Right atrium auricular region (tissue), 2 donors: ENCODE data around the gene IL1A. TPM values are rescaled to one million over a fixed set of nuclear protein-coding genes. Genes with fewer than 3 reads are reported as not detected.

Experiments
- DNase-seq: peaks from one replicate; pipeline ENCODE4 v3.0.0-alpha.2; 2019; ENCODE audit warnings: low spot score
- H3K27ac ChIP-seq, 2 donors: fragments of 200-600 bp; sonication (generic); 1 replicate in 1 of 2; 2 replicates in 1 of 2; pipeline ENCODE4 v1.5.1; 2016 to 2019
- H3K27me3 ChIP-seq, 2 donors: fragments of 200-600 bp; sonication (generic); one replicate each; pipeline versions ENCODE4 v1.5.1 to v1.6.0; 2017 to 2019
- H3K36me3 ChIP-seq: fragments of 200-600 bp; sonication (generic); one replicate; pipeline ENCODE4 v1.5.1; 2016
- H3K4me1 ChIP-seq, 2 donors: fragments of 200-600 bp; sonication (generic); one replicate each; pipeline versions ENCODE4 v1.5.1 to v1.6.0; 2017 to 2019
- H3K4me3 ChIP-seq, 2 donors: fragments of 200-600 bp; sonication (generic); 1 replicate in 1 of 2; 2 replicates in 1 of 2; pipeline ENCODE4 v1.5.1; 2017 to 2019; ENCODE audit warnings: mild to moderate bottlenecking in 1 of 2, moderate library complexity in 1 of 2
- H3K9me3 ChIP-seq, 2 donors: fragments of 200-600 bp; sonication (generic); one replicate each; pipeline ENCODE4 v1.5.1; 2019
- total RNA-seq, 2 donors: library from RNA; depleted of rRNA; stranded (reverse); fragments of >200 nt; gene quantifications; one replicate each; pipeline ENCODE4 v1.1.0, GENCODE V29; 2016
- TF ChIP-seq, protein P1 (sequence below), 2 donors: fragments of 200-600 bp; sonication (generic); IDR thresholded peaks; one replicate each; pipeline ENCODE4 v1.5.1; 2019; ENCODE audit warnings: antibody characterized with exemption in 2 of 2

The IL1A gene
- total RNA-seq, 2 donors from 2014 or later = not detected

DNA sequence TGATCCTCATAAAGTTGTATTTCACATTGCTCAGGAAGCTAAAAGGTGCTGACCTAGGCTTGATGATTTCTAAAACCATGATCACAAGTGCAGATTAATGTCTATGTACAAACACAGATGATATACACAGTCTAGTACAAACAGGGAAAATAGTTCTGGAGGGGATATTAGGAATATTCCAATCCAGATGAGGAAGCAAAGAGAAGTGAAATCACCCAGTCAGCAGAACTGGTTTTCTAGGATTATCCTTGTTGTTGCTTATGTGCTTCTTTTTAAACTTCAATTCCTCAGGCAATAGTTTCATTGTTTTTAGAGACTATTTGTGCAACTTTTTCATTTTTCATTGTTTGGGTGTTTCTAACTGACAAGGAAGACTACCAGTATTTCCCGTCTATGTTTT is 4.7 kb downstream of the IL1A start:
- Histone ChIP-seq H3K9me3 (no peaks in the 10 kb centered on the region), H3K4me3 (no peak overlapping the region), H3K4me1 (no peaks in the 10 kb centered on the region), H3K36me3 (no peaks in the 10 kb centered on the region), H3K27ac (no peak overlapping the region), H3K27me3 (no peaks in the 10 kb centered on the region)
- TF ChIP-seq, protein P1, sequence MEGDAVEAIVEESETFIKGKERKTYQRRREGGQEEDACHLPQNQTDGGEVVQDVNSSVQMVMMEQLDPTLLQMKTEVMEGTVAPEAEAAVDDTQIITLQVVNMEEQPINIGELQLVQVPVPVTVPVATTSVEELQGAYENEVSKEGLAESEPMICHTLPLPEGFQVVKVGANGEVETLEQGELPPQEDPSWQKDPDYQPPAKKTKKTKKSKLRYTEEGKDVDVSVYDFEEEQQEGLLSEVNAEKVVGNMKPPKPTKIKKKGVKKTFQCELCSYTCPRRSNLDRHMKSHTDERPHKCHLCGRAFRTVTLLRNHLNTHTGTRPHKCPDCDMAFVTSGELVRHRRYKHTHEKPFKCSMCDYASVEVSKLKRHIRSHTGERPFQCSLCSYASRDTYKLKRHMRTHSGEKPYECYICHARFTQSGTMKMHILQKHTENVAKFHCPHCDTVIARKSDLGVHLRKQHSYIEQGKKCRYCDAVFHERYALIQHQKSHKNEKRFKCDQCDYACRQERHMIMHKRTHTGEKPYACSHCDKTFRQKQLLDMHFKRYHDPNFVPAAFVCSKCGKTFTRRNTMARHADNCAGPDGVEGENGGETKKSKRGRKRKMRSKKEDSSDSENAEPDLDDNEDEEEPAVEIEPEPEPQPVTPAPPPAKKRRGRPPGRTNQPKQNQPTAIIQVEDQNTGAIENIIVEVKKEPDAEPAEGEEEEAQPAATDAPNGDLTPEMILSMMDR (IDR thresholded peaks at IDR 0.05) = no peak
- no peak for DNase-seq

DNA sequence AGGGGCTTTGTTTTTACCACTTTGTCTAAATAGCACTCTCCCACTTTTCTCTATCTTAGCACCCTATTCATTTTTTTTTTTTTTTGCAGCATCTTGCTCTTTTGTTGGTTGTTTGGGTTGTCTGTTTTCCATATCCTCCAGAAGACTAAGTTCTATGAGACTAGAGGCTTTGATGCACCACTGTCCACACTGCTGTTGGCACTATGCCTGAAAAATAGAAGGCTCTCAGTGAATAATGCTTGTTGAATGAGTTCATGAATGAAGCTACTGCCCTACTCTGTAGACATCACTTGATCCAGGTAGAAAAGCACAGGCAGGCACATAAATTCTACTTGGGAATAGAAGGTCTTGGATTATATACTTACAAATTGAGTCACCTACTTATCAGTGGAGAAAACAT is 7.3 kb downstream of the IL1A start:
- TF ChIP-seq, protein P1 (IDR thresholded peaks at IDR 0.05) = no peak
- DNase-seq = no peak

DNA sequence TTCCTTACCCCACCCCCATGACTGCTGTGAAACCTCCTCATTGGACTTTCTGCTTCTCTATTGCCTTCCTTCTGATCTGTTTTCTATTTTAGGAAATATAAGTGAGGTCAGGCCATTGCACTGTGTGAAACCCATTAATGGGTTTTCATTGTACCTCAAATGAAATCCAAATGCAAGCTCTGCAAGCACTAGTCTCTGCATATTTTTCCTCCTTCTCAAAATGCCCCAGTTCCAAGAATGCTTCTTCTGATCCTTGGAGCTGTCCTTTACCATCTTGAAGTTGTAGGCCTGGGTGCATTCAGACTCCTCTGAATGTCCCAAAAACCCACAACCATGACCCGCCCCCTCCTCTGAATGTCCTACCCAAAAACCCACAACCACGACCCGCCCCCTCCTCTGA is 8.2 kb downstream of the IL1A start:
- no peak for DNase-seq
- Histone ChIP-seq H3K27ac (no peak overlapping the region), H3K4me3 (no peak overlapping the region), H3K27me3 (no peaks in the 10 kb centered on the region), H3K4me1 (no peaks in the 10 kb centered on the region), H3K36me3 (no peaks in the 10 kb centered on the region), H3K9me3 (no peaks in the 10 kb centered on the region)
- TF ChIP-seq, protein P1 (IDR thresholded peaks at IDR 0.05) = no peak

More for the DNA sequence above, 7.3 kb downstream of the IL1A start:
- Histone ChIP-seq H3K4me1 (no peaks in the 10 kb centered on the region), H3K36me3 (no peaks in the 10 kb centered on the region), H3K4me3 (no peak overlapping the region), H3K27me3 (no peaks in the 10 kb centered on the region), H3K9me3 (no peaks in the 10 kb centered on the region), H3K27ac (no peak overlapping the region)

DNA sequence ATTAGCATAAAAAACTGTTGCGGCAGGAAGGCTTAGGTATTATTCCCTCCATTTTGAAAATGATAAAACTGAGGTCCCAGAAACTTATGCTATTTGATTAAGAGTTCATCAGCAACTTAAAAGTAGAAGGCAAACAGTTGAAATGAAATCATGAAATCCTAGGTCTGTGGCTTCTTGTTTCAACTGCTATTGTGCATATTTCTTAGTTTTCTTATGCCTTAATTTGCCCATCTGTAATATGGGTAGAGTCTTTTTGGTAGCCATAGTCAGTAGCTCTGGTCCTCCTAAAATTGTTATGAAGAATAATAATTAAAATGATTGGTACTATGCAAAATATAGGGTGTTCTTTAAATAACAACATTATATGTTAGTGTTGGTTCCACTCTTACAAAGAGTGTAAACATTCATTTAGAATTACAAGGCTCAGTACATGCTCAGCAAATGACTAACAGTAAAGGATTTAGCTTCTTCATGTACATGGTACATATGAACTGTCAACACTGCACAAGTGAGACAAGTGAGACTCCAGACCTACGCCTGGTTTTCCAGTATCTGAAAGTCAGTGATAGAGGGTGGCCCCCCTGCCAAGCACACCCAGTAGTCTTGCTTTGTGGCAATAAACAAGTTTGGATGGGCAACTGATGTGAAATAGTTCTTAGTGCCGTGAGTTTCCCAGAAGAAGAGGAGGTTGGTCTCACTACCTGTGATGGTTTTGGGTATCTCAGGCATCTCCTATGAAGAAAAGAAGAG is 9.6 kb downstream of the IL1A start:
- H3K4me3 ChIP-seq = no peak overlapping the region
- no peaks in the 10 kb centered on the region for H3K36me3 ChIP-seq
- TF ChIP-seq, protein P1 (IDR thresholded peaks at IDR 0.05) = no peak
- DNase-seq = no peak
- no peaks in the 10 kb centered on the region for H3K27me3 ChIP-seq
- H3K4me1 ChIP-seq = no peaks in the 10 kb centered on the region
- H3K9me3 ChIP-seq = no peaks in the 10 kb centered on the region
- no peak overlapping the region for H3K27ac ChIP-seq

DNA sequence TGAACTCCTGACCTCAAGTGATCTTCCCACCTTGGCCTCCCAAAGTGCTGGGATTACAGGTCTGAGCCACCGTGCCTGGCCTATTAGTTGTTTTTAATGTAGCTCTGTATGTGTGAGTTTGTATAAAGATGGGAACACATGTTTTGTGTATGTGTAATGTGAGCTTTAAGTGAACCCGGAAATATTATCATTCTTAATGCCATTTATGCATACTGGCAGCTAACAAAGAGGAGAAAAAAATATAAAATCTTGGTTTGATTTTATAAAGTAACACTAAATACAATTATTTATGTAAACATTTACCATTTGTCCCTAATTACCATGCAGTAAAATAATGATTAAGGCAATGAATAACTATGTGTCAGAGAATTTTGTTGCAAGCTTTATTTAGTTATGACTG is 10.7 kb downstream of the IL1A start:
- Histone ChIP-seq H3K4me3 (no peak overlapping the region), H3K36me3 (no peaks in the 10 kb centered on the region), H3K9me3 (no peaks in the 10 kb centered on the region), H3K4me1 (no peaks in the 10 kb centered on the region), H3K27ac (no peak overlapping the region), H3K27me3 (no peaks in the 10 kb centered on the region)
- DNase-seq = no peak
- TF ChIP-seq, protein P1 (IDR thresholded peaks at IDR 0.05) = no peak
